Ramos (cell line): Measurements from ENCODE around the gene APOB.

Experiments
- in situ Hi-C: fragments of 300-500 bp; cut with MboI; formaldehyde crosslinking; loops from one replicate; pipeline ENCODE4 v1.14.3; 2022; ENCODE audit warnings: low sequenced_read_pairs; ENCODE audit not compliant: unreplicated experiment

Gene APOB

DNA sequence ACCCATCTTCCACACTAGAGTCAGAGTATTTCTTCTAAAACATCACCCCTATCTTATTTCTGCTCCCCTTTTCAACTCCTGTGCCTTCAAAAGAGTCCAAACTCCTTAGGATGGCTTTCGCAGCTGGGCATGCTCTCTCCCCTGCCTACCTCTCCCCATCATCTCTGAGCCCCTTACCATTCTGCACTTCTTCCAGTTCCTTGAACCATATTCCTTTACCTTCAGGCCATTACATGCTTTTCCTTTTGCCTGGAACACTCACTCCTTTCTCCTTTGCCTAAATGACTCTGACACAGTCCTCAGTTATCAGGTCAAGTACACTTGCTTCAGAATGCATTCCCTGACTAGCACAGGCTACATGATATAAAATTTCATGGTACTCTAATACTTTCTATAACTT, 22.4 kb downstream of the APOB start:
- in situ Hi-C loops = no loop called here

DNA sequence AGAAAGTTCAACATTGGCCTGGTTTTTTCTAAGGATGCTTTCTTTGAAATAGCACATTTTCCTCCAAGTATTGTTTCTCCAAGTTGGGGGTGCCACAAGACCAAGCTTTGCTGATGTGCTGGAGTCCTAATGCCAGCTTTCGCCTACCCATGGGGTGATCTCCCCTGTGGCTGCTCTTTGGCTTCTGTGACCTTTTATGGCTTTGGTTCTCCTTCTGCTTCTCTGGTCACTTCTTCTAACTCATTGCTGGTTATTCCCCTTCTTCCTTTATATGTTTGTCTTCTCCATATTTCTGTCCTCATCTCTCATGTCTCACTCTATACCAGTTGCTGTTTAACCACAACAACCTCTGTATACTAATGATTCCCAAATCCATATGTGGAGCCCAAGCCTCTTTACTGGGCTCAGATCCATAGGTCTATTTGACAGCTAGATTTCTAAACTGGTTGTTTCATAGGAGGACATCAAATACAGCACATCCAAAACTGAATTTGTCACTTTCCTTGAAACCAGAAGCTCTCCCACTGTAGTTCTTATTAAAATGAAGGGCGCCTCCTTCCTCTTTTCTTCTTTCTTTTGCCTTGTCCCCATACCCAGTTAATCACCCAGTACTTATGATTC, 23.1 kb downstream of the APOB start:
- in situ Hi-C loops = no loop called here

DNA sequence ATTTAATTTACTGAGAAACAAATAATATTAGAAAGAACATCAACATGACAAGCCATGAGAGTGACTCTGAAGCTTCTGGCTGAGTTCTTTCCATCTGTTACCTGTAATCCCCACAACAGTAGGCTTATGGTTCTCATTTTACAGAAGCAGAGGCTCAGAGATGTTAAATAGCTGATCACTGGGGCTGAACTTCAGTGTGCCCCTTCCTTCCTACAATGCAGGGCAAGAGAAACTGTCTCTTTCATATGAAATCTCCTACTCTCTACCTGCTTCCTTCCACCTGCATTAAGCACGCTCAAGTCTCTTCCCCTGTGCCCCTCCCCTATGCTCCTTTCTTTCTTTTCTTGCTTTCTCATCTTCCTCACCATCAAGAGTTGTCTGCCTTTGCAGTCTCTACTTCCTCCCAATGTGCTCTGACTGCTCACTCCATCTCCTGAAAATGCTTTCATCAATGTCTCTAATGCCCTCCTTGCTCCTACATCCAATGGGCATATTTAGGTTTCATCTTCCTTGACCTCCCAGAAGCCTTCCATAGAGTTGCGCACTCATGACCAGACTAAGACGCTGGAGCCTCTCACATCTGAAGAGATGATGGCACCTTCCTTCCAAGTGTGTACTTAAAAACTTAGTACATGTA, 23.7 kb downstream of the APOB start:
- in situ Hi-C loops = no loop called here

DNA sequence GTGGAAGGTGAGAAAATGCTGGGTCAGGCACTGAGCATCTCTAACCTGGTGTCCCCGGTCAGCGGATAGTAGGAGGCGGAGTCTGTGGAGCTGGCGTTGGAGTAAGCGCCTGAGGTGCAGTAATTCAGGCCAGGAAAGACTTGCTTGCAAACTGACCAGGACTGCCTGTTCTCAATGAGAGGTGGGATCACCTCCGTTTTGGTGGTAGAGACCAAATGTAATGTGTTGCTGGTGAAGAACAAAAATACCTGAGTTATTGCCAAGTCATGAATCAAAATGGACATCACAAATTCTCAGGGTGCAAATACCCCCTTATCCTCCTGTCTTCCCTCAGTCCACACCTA, 24.2 kb downstream of the APOB start:
- in situ Hi-C loops = no loop called here

DNA sequence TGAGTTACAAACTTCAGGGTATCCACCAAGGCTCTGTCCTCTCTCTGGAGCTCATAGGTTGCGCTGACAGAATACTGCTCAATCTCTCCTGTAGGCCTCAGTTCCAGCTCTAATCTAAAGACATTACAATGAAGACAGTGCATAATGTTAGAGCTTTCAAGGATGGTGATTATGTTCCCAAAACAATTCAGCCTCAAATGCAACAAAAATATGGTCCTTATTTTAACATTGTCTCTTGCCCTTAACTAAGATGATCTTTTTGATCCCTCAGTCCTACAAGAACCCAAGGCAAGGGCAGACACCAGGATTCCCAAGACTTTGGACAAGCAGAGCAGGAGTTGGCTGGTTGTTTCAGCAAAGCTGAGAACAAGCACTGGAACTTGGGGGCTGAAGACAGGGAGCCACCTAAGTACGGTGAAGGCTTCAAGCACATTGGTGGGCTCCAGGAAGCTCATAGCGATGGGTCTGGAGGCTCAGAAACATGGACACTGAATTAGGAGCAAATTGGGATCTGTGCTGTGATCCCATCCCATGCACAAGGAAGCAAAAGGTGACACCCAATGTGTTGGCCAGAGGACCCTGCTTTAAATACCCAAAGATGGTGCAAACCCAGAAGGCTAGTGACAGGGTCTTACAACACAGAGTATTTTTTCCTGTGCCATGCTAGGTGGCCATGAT, 24.7 kb downstream of the APOB start:
- in situ Hi-C loops = no loop called here

DNA sequence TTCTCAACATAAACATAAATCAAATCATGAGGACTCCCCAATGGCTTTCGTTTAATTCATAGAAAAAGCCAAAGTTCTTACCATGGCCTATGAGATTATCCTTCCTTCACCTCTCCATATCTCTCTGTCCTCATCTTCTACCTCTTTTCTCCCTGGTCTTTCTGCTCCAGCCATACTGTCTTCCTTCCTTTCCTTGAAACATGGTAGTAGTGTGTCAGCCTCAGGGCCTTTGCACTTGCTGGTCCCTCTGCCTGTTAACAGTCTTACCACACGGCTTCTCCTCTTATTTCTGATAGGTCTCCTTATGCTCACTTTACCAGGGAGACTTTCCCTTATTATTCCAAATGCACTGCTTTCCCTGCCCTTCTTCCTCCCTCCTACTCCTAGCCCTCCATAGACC, 25.6 kb downstream of the APOB start:
- in situ Hi-C loops = no loop called here

DNA sequence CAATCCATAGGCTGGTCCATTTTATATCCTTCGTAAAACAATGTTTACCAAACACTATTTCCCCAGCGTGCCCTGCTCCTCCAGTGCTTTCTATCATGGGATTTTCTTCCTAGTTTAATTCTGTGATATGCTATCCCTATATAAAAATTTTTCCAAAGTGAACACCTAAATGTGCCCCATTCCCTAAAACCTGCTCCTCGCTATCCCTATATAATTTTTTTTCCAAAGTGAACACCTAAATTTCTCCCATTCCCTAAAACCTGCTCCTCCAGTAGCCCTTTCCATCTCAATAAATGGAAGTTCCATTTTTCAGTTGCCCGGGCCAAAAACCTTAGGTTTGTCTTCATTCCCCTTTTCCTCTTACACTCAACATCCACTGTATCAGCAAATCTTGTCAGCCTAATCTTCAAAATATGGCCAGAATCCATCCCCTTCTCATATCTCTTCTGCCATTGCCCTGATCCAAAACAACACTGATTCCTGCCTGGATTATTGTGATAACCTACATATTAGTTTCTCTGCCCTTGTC, 26.1 kb downstream of the APOB start:
- in situ Hi-C loops = no loop called here

DNA sequence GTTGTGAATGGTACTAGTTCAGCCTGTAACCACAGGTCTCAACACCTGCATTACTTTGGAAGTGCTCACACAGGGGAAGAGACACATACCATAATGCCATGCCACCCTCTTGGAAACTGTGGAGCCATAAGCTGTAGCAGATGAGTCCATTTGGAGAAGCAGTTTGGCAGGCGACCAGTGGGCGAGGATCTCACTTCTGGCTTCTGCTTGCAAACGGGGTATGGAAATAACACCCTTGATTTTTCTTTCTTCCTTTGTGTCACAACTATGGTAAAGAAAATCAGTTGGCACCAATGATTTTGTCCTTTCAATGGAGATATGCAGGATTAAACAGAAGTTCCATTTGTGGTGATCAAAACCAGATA, 28.6 kb downstream of the APOB start:
- in situ Hi-C loops = no loop called here

DNA sequence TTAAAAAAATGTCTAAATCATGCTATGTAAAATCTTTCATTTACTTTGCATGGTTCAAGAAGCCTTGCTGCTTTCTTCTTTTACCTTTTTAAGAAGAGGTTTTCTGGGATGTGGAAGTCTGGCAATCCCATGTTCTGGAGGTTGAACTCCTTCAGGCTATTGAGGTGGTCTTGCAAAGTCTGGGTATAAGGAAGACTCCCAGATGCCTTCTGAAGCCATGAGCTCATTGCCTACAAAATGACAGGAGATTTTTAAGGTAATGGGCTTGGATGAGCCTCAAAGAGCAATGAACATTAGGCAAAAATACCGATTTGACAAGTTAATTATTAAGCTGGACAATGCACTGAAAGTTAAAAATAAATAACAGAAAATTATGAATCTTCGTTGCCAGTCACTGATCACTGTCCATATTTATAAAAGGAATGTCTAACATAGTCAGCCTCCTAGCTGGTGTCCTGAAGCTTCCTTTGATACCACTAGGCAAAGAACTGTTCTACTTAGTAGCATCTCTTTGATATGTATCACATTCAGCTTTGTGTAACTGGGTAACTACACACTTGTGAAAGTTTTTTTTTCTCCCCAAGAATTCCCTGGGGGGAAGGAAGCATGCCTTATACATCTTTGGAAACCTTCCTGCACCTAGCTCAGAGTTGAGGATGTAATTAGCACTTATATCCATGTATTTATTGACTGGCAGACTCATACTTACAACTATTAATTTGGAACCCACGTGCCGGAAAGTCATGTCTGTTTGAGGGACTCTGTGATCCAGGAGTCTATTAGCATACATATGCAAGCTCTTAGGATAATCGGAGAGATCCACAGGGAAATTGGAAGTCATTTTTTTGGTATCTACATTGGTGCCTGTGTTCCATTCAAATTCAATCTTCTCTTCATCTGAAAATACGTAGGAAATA, 29.3 kb downstream of the APOB start:
- in situ Hi-C loops = no loop called here

DNA sequence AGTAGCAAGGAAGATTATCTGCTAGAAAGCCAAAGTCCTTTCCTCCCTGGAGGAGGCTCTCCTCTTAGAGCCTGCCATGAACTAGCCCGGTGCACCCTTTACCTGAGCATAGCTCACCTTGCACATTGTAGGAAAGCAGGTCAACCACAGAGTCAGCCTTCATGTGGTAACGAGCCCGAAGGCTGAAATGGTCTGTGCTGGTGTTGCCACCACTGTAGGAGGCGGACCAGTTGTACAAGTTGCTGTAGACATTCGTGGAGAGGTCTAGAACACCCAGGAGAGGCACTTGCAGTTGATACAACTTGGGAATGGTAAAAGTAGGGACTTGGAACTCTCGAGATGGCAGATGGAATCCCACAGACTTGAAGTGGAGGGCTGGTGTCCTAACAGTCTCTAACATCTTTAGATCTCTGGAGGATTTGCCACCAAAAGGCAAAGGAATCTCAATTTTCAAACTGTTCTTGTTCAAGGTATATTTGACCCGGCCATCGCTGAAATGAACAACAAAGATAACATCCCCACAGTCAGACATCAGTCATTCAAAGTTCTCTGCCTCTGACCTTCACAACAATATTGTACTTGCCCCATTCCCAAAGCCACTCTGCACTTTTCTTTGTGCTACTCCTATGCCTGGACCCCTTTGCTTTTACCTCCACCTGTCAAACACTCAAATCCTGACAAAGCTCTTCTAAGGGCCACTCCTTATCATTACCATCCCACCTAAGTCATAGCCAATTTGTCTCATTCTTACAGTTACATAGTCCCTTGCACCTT, 30.6 kb downstream of the APOB start:
- in situ Hi-C loops = no loop called here

DNA sequence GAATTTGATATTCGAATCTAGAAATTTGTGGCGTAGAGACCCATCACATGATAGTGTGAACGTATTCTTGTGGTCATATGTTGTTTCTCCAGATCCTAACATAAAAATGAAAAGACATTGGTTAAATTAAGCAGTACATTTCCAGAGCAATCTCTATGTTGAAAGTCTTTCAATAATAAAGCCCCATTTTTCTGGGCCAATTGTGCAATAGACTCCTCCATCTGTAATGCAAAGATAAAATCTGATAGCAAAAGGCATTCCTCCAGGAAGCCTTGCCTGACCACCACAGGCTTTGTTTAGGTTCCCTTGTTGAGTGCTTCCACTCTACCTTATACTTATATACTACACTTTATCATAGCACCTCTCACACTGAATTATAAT, 31.3 kb downstream of the APOB start:
- in situ Hi-C loops = no loop called here

DNA sequence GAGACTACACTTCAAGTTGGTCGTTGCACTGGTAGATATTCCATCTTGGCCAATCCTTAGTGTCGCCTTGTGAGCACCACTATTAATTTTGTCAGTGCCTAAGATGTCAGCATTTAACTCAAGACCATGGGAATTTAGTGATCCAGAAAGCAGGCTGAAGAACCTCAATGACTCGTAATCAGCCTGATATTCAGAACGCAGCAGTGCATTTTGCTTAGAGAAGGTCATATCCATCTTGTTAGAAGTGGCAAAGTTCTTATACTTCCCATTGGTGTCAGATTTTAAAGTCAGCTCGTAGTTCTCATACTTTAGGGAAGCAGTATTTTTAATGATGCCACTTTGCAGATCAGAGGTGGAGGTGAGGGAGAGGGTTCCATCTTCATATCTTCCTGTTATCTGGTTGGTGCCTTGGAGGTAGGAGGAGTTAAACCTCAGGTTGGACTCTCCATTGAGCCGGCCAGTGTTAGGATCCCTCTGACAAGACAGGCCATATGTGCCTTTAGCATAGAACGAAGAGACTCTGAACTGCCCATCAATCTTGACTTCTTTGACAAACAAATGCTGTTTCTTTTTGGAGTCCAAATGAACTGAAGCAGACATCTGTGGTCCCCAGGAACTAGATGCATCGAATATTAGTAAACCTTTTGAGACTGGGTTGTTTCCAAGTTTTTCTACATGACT, 31.9 kb downstream of the APOB start:
- in situ Hi-C loops = no loop called here

DNA sequence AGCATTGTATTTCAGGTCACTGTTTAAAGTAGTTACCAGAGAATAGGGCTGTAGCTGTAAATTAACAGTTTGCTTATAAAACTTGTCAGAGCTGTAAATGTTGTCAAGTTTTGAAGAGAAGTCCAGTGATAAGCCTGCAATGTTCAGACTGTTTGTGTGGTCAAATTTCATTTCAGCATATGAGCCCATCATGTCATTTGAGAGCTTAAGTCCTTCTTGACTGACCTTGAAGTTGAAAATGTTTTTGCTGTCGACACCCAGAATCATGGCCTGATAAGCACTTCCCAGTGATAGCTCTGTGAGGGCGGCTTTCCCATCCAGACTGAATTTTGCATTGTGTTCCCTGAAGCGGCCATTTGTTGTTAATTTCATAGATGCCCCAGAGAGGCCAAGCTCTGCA, 32.4 kb downstream of the APOB start:
- in situ Hi-C loops = no loop called here

DNA sequence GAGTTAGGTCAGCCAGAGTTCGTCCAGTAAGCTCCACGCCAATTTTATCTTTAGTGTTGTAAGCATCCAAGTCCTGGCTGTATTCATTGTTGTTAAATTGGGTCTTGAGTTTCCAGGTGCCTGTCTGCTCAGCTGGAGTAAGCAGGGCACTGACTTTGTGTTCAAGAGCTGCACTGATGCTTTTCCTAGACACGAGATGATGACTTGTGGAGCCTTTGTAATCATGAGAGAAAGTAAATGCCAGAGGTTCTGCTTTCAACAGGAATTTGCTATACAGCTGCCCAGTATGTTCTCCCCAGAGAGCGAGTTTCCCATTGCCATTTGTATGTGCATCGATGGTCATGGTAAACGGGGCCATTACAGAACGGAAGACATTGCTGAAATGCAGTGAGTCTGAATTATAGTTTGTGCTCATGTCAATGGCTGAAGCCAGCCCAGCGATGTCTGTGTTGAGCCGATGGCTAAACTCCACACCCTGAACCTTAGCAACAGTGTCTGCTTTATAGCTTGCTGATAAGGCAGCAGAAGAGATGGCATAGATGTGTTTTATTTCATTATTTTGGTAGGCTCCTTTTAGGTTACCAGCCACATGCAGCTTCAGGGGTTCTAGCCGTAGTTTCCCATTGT, 32.9 kb downstream of the APOB start:
- in situ Hi-C loops = no loop called here

DNA sequence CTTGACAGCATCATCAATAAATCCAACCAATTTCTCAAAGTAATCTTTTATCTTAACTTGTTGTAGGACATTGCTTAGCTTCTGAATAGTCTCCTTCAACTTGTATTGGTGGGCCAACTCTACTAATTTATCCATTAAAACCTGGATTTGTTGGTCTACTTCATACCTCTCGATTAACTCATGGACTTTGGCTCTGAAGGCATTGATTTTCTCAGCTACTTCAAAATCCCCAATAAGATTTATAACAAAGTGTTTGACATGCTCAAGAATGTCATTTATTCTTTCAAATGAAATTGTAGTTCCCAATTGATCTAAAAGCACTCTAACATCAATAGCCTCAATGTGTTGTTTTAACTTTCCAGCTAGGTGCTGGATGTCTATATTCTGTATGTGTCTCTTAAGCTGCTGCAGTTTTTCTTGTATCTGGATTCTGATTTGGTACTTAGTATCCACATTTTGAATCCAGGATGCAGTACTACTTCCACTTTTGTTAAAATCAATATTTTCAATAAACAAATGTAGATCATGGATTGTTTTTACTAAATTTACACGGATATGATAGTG, 34.1 kb downstream of the APOB start:
- in situ Hi-C loops = no loop called here

DNA sequence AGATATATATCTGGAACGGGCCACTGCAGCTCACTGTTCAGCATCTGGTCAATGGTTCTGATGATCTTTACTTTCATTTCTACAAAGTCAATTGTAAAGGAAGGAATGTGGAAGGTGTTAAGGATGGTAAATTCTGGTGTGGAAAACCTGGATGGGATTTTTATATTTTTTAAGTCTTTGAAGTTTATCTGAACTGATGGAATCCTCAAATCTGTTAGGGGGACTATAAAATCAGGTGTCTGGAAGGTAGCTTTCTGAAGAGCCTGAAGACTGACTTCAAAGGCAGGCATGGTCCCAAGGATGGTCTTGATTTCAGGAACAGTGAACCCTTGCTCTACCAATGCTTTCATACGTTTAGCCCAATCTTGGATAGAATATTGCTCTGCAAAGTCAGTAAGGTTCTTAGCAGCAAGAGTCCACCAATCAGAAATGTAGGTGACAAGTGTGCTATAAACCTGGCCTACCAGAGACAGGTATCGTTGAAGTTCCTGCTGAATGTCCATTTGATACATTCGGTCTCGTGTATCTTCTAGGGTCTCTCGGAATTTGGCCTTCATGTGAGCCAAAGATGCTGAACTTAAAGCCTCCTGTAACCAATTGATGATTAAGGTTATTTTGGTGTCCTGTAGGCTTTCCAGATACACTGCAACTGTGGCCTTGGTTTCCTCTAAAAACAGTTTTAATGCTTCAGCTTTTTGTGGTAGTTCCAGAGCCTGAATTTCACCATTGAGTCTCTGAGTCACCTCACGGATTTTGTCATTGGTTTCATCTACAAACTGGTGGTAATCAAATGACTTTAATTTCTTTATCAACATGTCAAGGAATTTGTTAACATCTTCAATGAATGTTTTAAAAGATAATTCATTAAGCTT, 34.8 kb downstream of the APOB start:
- in situ Hi-C loops = no loop called here

DNA sequence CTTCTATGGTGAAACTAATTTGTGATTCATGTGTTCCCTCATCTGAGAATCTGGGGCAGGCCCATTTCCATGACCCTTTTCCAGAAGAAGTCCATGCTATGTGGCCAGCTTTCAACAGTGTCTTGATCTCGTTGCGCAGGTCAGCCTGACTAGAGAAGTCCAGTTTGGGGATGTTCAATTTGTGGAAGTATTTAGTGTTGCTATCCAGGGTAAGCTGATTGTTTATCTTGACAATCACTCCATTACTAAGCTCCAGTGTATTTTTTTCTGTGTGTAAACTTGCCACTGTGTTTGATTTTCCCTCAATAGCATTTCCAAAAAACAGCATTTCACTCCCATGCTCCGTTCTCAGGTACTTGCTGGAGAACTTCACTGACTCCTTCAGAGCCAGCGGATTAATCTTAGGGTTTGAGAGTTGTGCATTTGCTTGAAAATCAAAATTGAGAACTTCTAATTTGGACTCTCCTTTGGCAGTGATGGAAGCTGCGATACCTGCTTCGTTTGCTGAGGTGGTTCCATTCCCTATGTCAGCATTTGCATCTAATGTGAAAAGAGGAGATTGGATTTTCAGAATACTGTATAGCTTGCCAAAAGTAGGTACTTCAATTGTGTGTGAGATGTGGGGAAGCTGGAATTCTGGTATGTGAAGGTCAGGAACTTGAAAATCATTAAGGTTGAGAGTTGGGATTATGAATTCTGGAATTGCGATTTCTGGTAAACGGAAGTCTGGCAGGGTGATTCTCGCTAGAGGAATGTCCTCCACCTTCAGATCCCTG, 35.7 kb downstream of the APOB start:
- in situ Hi-C loops = no loop called here
